ENCODE measurements around the gene HOXD9.

- TF ChIP-seq CTCF (IDR thresholded peaks at IDR 0.05) (no peak), POLR2A (IDR thresholded peaks at IDR 0.05) (no peak)
Measured at GRCh38 chr2:176079285-176079830, 43.2 kb upstream of the HOXD9 start.

Data from body of pancreas (tissue), 4 donors.